OCI-LY7 (cell line): Measurements from ENCODE around the gene SAT1. TPM values are rescaled to one million over a fixed set of nuclear protein-coding genes. Genes with fewer than 3 reads are reported as not detected.

Experiments
- BruUV-seq: library from RNA; stranded (reverse); fragments of 400-500 nt; replicated peaks from 2 replicates; lab custom pipeline; 2021; lab: Mats Ljungman, UMichigan
- CTCF ChIA-PET: fragments of 300-600 bp; sonication (Branson Sonifier 250); formaldehyde crosslinking; loops from one replicate; lab custom pipeline; 2022; ENCODE audit warnings: antibody characterized with exemption; ENCODE audit not compliant: unreplicated experiment; lab: Charles Lee
- POLR2A ChIA-PET: fragments of 300-600 bp; sonication (Branson Sonifier 250); formaldehyde crosslinking; loops from one replicate; lab custom pipeline; 2022; ENCODE audit warnings: antibody characterized with exemption; lab: Charles Lee
- DNase-seq: peaks from one replicate; pipeline ENCODE4 v3.0.0-alpha.2; 2015; ENCODE audit warnings: low spot score
- H2AFZ ChIP-seq: fragments of 200-600 bp; sonication (generic), shearing (Covaris generic); 2 replicates; pipeline ENCODE4 v1.6.1; 2014; ENCODE audit warnings: mild to moderate bottlenecking, antibody characterized with exemption, low read length, moderate library complexity
- H3K27ac ChIP-seq: fragments of 200-600 bp; sonication (generic); 2 replicates; pipeline ENCODE4 v1.5.1; 2014; ENCODE audit warnings: mixed run types, low read depth, mild to moderate bottlenecking, moderate library complexity, low read length, inconsistent platforms; ENCODE audit not compliant: poor library complexity, severe bottlenecking
- H3K36me3 ChIP-seq: fragments of 200-600 bp; sonication (generic); 2 replicates; pipeline ENCODE4 v1.6.1; 2014; ENCODE audit warnings: mild to moderate bottlenecking, antibody characterized with exemption, low read length, moderate library complexity, mixed read lengths; ENCODE audit not compliant: insufficient read depth
- H3K4me1 ChIP-seq: fragments of 200-600 bp; sonication (generic); 2 replicates; pipeline ENCODE4 v1.5.1; 2014; ENCODE audit warnings: mild to moderate bottlenecking, low read length; ENCODE audit not compliant: insufficient read depth, poor library complexity, severe bottlenecking
- H3K4me2 ChIP-seq: fragments of 200-600 bp; sonication (generic); 2 replicates; pipeline ENCODE4 v1.6.1; 2014; ENCODE audit warnings: mild to moderate bottlenecking, low read length
- H3K4me3 ChIP-seq: fragments of 200-600 bp; sonication (generic); 2 replicates; pipeline ENCODE4 v1.5.1; 2014; ENCODE audit warnings: mild to moderate bottlenecking, low read depth, low read length; ENCODE audit not compliant: poor library complexity, severe bottlenecking
- H3K79me2 ChIP-seq: fragments of 200-600 bp; sonication (generic); 2 replicates; pipeline ENCODE4 v1.6.1; 2016; ENCODE audit warnings: low read depth, mild to moderate bottlenecking, low read length, moderate library complexity, mixed read lengths; ENCODE audit not compliant: insufficient read depth
- H3K9me2 ChIP-seq: fragments of 200-600 bp; sonication (generic); 2 replicates; pipeline ENCODE4 v1.6.1; 2016; ENCODE audit warnings: mild to moderate bottlenecking, low read length, mixed read lengths; ENCODE audit not compliant: insufficient read depth
- H3K9me3 ChIP-seq: fragments of 200-600 bp; sonication (generic); 2 replicates; pipeline ENCODE4 v1.6.1; 2014; ENCODE audit warnings: mild to moderate bottlenecking, mixed run types, low read length, mixed read lengths
- H4K20me1 ChIP-seq: fragments of 200-600 bp; sonication (generic); 2 replicates; pipeline ENCODE4 v1.6.1; 2014; ENCODE audit warnings: mild to moderate bottlenecking, antibody characterized with exemption, low read length, moderate library complexity, mixed read lengths; ENCODE audit not compliant: insufficient read depth
- EZH2phosphoT487 ChIP-seq: fragments of 200-600 bp; sonication (generic); IDR thresholded peaks from 2 replicates; pipeline ENCODE4 v1.6.1; 2018; ENCODE audit warnings: low read depth, borderline replicate concordance, mild to moderate bottlenecking, mixed run types, antibody characterized with exemption, low read length, moderate library complexity, mixed read lengths
- intact Hi-C: fragments of 100-400 bp; cut with micrococcal nuclease; formaldehyde crosslinking; loops from one replicate; pipeline ENCODE4 v1.10.0; 2022; ENCODE audit not compliant: unreplicated experiment
- total RNA-seq, 2 experiments: library from RNA; depleted of rRNA in 1 of 2; stranded (reverse); fragments of >200 nt in 1 of 2; shearing (Covaris generic) in 1 of 2; gene quantifications; 2 replicates each; pipeline ENCODE4 v1.2.3, GENCODE V29; 2014 to 2022
- TF ChIP-seq, protein P1 (sequence below): fragments of 200-600 bp; sonication (generic); conservative IDR thresholded peaks from 2 replicates; pipeline ENCODE4 v1.5.1; 2014; ENCODE audit warnings: mild to moderate bottlenecking, antibody characterized with exemption, low read length, moderate library complexity, mixed read lengths

The SAT1 gene
- total RNA-seq, 2 experiments from 2014 or later, result 46.9 to 50.7 TPM

DNA sequence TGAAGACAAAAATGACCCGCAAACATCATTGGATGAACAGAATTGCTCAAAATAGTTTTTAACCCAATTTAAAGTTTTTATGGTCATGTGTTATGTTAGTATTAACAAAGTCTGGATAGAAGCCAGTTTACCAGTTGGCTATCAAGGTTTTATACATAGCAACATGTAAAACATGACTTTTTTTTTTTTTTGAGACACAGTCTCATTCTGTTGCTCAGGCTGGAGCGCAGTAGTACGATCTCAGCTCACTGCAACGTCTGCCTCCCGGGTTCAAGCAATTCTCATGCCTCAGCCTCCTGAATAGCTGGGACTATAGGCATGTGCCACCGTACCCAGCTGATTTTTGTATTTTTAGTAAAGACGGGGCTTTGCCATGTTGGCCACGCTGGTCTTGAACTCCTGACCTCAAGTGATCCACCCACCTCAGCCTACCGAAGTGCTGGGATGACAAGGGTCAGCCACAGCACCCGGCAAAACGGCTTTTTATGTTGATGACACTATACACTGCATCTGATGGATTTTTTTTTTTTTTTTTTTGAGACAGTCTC is 3.4 kb downstream of the SAT1 start:
- Histone ChIP-seq H3K4me3 (no peak overlapping the region), H4K20me1 (no peaks in the 10 kb centered on the region), H3K36me3 (peaks cover 17% of the 10 kb centered on the region), H3K9me3 (no peaks in the 10 kb centered on the region), H3K9me2 (no peaks in the 10 kb centered on the region), H2AFZ (no peak overlapping the region), H3K27ac (no peak overlapping the region), H3K79me2 (peaks cover 12% of the 10 kb centered on the region; the same call in 1 of the 2 replicates), H3K4me2 (no peak overlapping the region), H3K4me1 (peaks cover 20% of the 10 kb centered on the region)
- ChIA-PET CTCF (no interaction called here), POLR2A (no interaction called here)
- no peak for TF ChIP-seq EZH2phosphoT487
- TF ChIP-seq, protein P1, sequence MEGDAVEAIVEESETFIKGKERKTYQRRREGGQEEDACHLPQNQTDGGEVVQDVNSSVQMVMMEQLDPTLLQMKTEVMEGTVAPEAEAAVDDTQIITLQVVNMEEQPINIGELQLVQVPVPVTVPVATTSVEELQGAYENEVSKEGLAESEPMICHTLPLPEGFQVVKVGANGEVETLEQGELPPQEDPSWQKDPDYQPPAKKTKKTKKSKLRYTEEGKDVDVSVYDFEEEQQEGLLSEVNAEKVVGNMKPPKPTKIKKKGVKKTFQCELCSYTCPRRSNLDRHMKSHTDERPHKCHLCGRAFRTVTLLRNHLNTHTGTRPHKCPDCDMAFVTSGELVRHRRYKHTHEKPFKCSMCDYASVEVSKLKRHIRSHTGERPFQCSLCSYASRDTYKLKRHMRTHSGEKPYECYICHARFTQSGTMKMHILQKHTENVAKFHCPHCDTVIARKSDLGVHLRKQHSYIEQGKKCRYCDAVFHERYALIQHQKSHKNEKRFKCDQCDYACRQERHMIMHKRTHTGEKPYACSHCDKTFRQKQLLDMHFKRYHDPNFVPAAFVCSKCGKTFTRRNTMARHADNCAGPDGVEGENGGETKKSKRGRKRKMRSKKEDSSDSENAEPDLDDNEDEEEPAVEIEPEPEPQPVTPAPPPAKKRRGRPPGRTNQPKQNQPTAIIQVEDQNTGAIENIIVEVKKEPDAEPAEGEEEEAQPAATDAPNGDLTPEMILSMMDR, result no peak
- no TSS peak for BruUV-seq
- no peak for DNase-seq
- intact Hi-C loops, result no loop called here

DNA sequence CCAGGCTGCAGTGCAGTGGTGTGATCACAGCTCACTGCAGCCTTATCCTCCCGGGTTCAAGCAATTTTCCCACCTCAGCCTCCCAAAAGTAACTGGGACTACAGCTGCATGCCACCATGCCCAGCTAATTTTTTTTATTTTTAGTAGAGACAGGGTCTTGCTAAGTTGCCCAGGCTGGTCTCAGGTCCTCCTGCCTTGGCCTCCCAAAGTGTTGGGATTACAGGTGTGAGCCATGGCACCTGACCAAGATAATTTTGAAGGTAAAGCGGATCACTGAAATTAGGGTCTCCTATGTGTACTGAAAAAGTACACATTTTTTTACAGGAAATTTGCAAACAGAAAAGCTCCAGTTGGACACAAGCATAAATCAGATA is 4.8 kb downstream of the SAT1 start:
- BruUV-seq, result no TSS peak
- no peaks in the 10 kb centered on the region for H4K20me1 ChIP-seq
- H3K79me2 ChIP-seq, result peaks cover 8% of the 10 kb centered on the region; the same call in 1 of the 2 replicates
- no peak overlapping the region for H2AFZ ChIP-seq
- DNase-seq, result no peak
- ChIA-PET CTCF (no interaction called here), POLR2A (interaction anchor here (0.7 kb wide), 1 partner anchor 661 kb away, joined by 5 read pairs; no protein-coding TSS in a partner anchor)
- no peaks in the 10 kb centered on the region for H3K9me2 ChIP-seq
- peaks cover 17% of the 10 kb centered on the region for H3K36me3 ChIP-seq
- no peaks in the 10 kb centered on the region for H3K9me3 ChIP-seq
- no peak overlapping the region for H3K27ac ChIP-seq
- H3K4me2 ChIP-seq, result no peak overlapping the region
- H3K4me3 ChIP-seq, result no peak overlapping the region
- intact Hi-C loops, result no loop called here
- TF ChIP-seq, protein P1, result no peak
- TF ChIP-seq EZH2phosphoT487, result no peak
- peaks cover 11% of the 10 kb centered on the region for H3K4me1 ChIP-seq

DNA sequence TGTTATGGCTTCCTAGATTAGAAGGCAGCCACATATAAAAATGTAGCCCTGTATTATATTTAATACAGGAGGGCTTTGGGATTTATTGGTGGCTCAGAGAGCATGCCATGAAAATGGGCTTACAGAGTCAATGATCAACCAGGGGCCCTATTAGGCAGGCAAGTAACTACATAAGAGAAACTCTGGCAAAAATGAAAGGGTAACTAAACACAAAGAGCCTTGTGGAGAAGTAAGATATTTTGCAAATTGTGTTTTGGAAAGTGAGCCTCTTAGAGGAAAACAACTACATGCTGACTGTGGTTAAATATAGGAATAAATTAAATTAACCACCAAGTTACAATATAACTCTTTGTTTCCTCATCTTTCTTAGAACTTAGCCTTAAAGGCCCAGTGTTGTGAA is 5.5 kb downstream of the SAT1 start:
- Histone ChIP-seq H3K4me3 (no peak overlapping the region), H3K4me1 (peaks cover 16% of the 10 kb centered on the region), H3K79me2 (peaks cover 8% of the 10 kb centered on the region; the same call in 1 of the 2 replicates), H2AFZ (no peak overlapping the region), H3K27ac (no peak overlapping the region), H3K36me3 (peaks cover 17% of the 10 kb centered on the region), H3K9me2 (no peaks in the 10 kb centered on the region), H3K4me2 (no peak overlapping the region), H3K9me3 (no peaks in the 10 kb centered on the region), H4K20me1 (no peaks in the 10 kb centered on the region)
- no peak for TF ChIP-seq EZH2phosphoT487
- TF ChIP-seq, protein P1, result no peak
- intact Hi-C loops, result no loop called here
- DNase-seq, result no peak
- ChIA-PET POLR2A (no interaction called here), CTCF (no interaction called here)
- BruUV-seq, result no TSS peak
